Right atrium auricular region (tissue), 2 donors: ENCODE data around the gene ADAM22. TPM values are rescaled to one million over a fixed set of nuclear protein-coding genes. Genes with fewer than 3 reads are reported as not detected.

Source experiments
- DNase-seq: peaks from one replicate; pipeline ENCODE4 v3.0.0-alpha.2; 2019; ENCODE audit warnings: low spot score
- H3K27ac ChIP-seq, 2 donors: fragments of 200-600 bp; sonication (generic); 1 replicate in 1 of 2; 2 replicates in 1 of 2; pipeline ENCODE4 v1.5.1; 2016 to 2019
- H3K27me3 ChIP-seq, 2 donors: fragments of 200-600 bp; sonication (generic); one replicate each; pipeline versions ENCODE4 v1.5.1 to v1.6.0; 2017 to 2019
- H3K36me3 ChIP-seq: fragments of 200-600 bp; sonication (generic); one replicate; pipeline ENCODE4 v1.5.1; 2016
- H3K4me1 ChIP-seq, 2 donors: fragments of 200-600 bp; sonication (generic); one replicate each; pipeline versions ENCODE4 v1.5.1 to v1.6.0; 2017 to 2019
- H3K4me3 ChIP-seq, 2 donors: fragments of 200-600 bp; sonication (generic); 1 replicate in 1 of 2; 2 replicates in 1 of 2; pipeline ENCODE4 v1.5.1; 2017 to 2019; ENCODE audit warnings: mild to moderate bottlenecking in 1 of 2, moderate library complexity in 1 of 2
- H3K9me3 ChIP-seq, 2 donors: fragments of 200-600 bp; sonication (generic); one replicate each; pipeline ENCODE4 v1.5.1; 2019
- CTCF ChIP-seq, 2 donors: fragments of 200-600 bp; sonication (generic); IDR thresholded peaks; one replicate each; pipeline ENCODE4 v1.5.1; 2019; ENCODE audit warnings: antibody characterized with exemption in 2 of 2
- total RNA-seq, 2 donors: library from RNA; depleted of rRNA; stranded (reverse); fragments of >200 nt; gene quantifications; one replicate each; pipeline ENCODE4 v1.1.0, GENCODE V29; 2016

ADAM22 gene
- total RNA-seq, 2 donors from 2014 or later: 1.9 to 3.9 TPM

DNA sequence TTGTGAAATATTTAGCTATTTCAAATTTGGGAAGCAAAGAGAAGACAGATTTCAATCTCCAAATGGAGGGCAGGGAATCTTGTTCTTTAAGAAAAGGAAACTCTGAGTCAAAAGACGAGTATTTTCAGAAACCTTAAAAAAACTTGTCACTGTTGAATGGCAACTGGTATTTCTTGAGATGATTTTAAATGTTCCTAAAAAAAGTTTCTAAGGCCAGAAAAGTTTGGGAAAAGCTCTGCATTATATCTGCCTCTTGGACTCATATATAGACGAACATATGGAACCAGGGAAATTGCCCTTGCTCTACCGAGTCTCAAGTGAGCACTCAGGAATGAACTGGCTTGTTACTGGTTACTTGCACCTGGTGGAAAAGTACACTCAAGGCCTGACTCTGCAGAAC lies 69.5 kb downstream of the ADAM22 start:
- no peak for TF ChIP-seq CTCF (IDR thresholded peaks at IDR 0.05)
- Histone ChIP-seq H3K27me3 (no peaks in the 10 kb centered on the region), H3K27ac (no peak overlapping the region), H3K36me3 (no peaks in the 10 kb centered on the region), H3K4me1 (no peaks in the 10 kb centered on the region), H3K4me3 (no peak overlapping the region), H3K9me3 (no peaks in the 10 kb centered on the region)
- no peak for DNase-seq

- DNase-seq: no peak
- Histone ChIP-seq H3K4me1 (no peaks in the 10 kb centered on the region), H3K4me3 (no peak overlapping the region), H3K9me3 (no peaks in the 10 kb centered on the region), H3K27me3 (no peaks in the 10 kb centered on the region), H3K27ac (no peak overlapping the region), H3K36me3 (no peaks in the 10 kb centered on the region)
- TF ChIP-seq CTCF (IDR thresholded peaks at IDR 0.05): no peak
Observed at GRCh38 chr7:88005191-88005590, 71.1 kb downstream of the ADAM22 start.

DNA sequence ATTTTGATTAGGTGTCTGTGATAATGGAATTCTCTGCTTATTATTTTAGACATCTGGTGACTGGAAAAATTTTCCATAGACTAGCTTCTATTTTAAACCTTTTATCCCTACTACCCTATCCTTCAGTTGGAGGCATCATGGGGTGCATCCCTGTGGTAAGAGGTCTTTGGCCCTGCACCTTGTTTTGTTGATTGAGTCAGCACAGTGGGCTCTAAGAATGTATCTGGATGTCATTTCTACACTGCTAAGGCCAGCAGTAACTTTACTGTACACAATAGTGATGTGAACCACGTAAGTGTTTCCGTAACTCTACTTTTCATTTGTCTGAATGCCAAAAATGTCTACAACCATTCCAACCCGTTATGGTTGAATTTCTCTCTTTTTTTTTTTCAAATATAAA lies 75.6 kb downstream of the ADAM22 start:
- DNase-seq: no peak
- Histone ChIP-seq H3K4me1 (no peaks in the 10 kb centered on the region), H3K4me3 (no peak overlapping the region), H3K36me3 (no peaks in the 10 kb centered on the region), H3K27ac (no peak overlapping the region), H3K27me3 (no peaks in the 10 kb centered on the region), H3K9me3 (no peaks in the 10 kb centered on the region)
- TF ChIP-seq CTCF (IDR thresholded peaks at IDR 0.05): no peak

DNA sequence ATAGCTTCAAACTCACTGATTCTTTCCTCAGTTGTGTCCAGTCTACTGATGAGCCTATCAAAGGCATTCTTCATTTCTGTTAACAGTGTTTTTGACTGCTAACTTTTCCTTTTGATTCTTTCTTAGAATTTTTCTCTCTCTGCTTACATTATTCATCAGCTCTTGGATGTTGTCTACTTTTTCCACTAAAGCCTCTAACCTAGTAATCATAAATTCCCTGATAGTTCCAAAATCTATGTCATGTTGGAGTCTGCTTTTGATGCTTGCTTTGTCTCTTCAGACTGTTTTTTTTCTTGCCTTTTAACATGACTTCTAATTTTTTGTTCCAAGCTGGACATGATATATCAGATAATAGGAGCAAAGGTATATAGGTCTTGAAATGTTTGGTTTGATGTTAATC lies 78.0 kb downstream of the ADAM22 start:
- Histone ChIP-seq H3K4me1 (no peaks in the 10 kb centered on the region), H3K27me3 (no peaks in the 10 kb centered on the region), H3K27ac (no peak overlapping the region), H3K4me3 (no peak overlapping the region), H3K36me3 (no peaks in the 10 kb centered on the region), H3K9me3 (no peaks in the 10 kb centered on the region)
- DNase-seq: no peak
- no peak for TF ChIP-seq CTCF (IDR thresholded peaks at IDR 0.05)

GRCh38 chr7:88013981-88014380 lies 79.9 kb downstream of the ADAM22 start:
- no peak for TF ChIP-seq CTCF (IDR thresholded peaks at IDR 0.05)
- H3K36me3 ChIP-seq: no peaks in the 10 kb centered on the region
- no peak overlapping the region for H3K4me3 ChIP-seq
- DNase-seq: no peak
- H3K27ac ChIP-seq: no peak overlapping the region
- H3K4me1 ChIP-seq: no peaks in the 10 kb centered on the region
- no peaks in the 10 kb centered on the region for H3K27me3 ChIP-seq
- H3K9me3 ChIP-seq: no peaks in the 10 kb centered on the region

DNA sequence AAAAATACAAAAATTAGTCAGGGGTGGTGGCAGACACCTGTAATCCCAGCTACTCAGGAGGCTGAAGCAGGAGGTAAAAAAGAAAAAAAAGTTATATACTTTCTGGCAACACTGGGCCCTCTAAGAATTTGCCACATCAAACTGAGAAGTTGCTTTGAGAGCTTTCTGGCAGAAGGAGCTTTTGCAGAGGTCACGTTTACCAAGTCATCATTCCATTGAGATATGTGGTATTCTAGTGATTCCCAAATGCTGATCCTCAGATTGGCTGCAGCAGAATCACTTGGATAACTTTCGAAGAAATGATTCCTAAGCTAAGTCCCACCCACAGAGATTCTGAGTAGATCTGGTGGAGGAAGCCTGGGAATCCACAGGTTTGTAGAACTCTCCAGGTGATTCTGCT lies 80.5 kb downstream of the ADAM22 start:
- H3K27ac ChIP-seq: no peak overlapping the region
- no peaks in the 10 kb centered on the region for H3K36me3 ChIP-seq
- H3K9me3 ChIP-seq: no peaks in the 10 kb centered on the region
- no peak for DNase-seq
- no peaks in the 10 kb centered on the region for H3K4me1 ChIP-seq
- TF ChIP-seq CTCF (IDR thresholded peaks at IDR 0.05): no peak
- no peak overlapping the region for H3K4me3 ChIP-seq
- H3K27me3 ChIP-seq: no peaks in the 10 kb centered on the region
